Fibroblast of mammary gland (primary cell): ENCODE measurements around the gene NIPAL3.

ENCODE experiments used
- DNase-seq: peaks from one replicate; pipeline ENCODE4 v3.0.0-alpha.2; 2010; ENCODE audit warnings: low read depth
- H3K4me3 ChIP-seq: 2 replicates; pipeline ENCODE4 v1.5.1; 2011; ENCODE audit warnings: low read depth, mild to moderate bottlenecking, low read length, moderate library complexity; ENCODE audit not compliant: control insufficient read depth
- TF ChIP-seq, protein P1 (sequence below): conservative IDR thresholded peaks from 2 replicates; pipeline ENCODE4 v1.5.1; 2011; ENCODE audit warnings: low read depth, low read length, inconsistent platforms; ENCODE audit not compliant: control insufficient read depth, insufficient read depth

NIPAL3 gene

DNA sequence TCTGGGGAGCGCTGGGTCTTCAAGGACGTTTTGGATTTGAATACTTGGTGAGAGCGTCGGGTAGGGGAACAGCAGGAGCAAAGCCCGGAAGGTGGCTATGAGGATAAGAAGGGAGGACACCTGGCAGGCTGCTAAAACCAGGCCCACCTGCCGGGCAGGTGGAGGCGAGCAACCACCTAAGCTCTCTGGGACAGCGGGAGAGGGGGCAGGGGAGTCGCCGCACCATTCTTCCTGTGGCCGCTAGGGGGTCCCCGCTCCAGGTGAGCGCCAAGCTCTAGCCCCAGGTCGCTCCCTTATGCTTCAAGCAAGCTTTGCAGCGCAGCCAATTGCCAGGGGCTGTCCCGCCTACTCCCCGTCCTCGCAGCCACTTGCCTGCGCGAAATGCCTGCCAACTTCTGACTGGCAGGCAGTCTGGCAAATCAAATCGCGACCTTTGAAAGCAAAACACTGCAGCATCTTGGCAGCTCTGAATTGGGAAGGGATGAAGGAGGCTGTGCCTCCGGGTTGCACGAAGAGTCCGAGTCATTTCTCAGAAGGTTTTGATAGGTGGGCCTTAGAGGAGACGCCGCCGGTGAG is at the start of gene NIPAL3:
Gene NIPAL3, plus strand, starts transcription at position 469 of the 576 bp plus-strand sequence. CDS start 3,746 bp downstream, outside the sequence.
- TF ChIP-seq, protein P1, sequence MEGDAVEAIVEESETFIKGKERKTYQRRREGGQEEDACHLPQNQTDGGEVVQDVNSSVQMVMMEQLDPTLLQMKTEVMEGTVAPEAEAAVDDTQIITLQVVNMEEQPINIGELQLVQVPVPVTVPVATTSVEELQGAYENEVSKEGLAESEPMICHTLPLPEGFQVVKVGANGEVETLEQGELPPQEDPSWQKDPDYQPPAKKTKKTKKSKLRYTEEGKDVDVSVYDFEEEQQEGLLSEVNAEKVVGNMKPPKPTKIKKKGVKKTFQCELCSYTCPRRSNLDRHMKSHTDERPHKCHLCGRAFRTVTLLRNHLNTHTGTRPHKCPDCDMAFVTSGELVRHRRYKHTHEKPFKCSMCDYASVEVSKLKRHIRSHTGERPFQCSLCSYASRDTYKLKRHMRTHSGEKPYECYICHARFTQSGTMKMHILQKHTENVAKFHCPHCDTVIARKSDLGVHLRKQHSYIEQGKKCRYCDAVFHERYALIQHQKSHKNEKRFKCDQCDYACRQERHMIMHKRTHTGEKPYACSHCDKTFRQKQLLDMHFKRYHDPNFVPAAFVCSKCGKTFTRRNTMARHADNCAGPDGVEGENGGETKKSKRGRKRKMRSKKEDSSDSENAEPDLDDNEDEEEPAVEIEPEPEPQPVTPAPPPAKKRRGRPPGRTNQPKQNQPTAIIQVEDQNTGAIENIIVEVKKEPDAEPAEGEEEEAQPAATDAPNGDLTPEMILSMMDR, result peak; percentile 55
- peak within 1 kb of the TSS; percentile 71 for H3K4me3 ChIP-seq
- DNase-seq, result peak; percentile 99

DNA sequence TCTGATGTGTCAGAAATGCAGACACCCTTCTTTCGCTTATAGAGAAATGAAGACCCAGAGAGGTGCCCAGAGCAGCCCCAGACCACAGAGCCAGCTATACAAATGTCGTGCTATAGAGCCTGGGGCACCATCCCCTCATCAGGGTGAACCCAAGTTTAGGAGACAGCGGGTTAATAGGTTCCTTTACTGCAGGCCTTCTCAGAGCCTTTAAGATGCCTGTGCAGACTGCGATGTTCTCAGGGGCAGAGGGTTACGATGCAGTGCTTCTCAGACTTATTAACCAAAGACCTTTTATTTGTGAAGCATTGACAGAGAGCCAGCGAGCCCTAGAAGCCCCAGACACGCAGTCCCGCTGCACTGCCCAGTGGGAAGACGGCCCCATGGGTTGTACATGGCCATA is 48.9 kb upstream of the NIPAL3 start:
- H3K4me3 ChIP-seq, result no peak overlapping the region
- DNase-seq, result no peak
- TF ChIP-seq, protein P1, result no peak

DNA sequence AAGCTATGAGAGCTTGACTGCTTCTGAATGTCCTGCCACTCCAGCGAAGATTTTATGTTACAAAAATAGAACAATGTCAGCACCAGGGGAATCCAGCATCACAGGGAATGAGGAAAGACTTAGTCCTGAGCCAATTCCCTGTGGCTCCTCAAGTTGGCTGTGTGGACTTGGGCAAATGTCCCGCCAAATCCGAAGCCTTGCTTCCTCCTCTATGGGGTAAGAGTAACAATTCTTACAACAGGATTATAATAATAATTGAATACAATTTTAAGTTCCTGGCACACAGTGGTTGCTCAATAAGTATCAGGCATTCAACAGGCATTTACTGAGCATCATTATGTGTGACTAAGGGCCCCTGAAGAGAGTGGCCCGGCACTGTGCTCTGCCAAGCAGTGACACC is 46.4 kb upstream of the NIPAL3 start:
- TF ChIP-seq, protein P1, result no peak
- peak; percentile 65 for DNase-seq
- H3K4me3 ChIP-seq, result no peak overlapping the region

DNA sequence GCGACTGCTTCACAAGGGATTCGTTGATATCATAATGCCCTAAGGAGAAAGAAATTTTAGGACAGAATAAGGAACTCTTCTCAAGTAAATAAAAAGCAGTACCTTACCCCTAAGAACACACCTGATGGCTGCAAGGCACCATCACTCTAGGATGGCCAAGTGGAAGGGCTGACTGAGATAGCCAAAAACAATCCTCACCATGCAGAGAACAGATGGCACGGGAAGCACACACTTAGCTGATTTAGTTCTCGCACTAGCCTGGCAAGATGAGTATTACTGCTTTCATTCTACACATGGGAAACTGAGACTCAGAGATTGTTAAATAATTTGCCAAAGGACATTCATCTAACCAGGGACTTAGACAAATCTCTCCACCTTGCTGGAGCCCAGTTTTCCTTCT is 45.8 kb upstream of the NIPAL3 start:
- TF ChIP-seq, protein P1, result no peak

DNA sequence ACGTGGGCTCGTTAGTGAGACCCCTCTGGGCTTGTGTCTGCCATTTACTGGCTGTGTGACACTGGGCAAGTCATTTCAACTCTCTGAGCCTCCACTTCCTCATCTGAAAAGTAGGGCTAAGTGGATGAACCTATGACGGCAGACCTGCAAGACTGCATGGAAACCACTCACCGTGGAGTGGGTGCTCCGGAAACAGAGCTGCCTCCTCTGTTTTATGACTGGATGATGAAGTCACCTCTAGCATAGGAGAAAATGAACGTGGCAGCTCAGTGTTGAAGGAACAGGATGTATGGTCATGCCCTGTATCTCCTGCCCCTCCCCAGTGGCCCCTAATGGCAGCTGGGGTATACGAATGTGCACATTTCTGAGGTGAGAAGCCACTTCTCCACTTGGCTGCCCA is 42.6 kb upstream of the NIPAL3 start:
- TF ChIP-seq, protein P1, result no peak
- H3K4me3 ChIP-seq, result no peak overlapping the region
- no peak for DNase-seq

More for the DNA sequence above, 45.8 kb upstream of the NIPAL3 start:
- H3K4me3 ChIP-seq, result no peak overlapping the region
- no peak for DNase-seq

DNA sequence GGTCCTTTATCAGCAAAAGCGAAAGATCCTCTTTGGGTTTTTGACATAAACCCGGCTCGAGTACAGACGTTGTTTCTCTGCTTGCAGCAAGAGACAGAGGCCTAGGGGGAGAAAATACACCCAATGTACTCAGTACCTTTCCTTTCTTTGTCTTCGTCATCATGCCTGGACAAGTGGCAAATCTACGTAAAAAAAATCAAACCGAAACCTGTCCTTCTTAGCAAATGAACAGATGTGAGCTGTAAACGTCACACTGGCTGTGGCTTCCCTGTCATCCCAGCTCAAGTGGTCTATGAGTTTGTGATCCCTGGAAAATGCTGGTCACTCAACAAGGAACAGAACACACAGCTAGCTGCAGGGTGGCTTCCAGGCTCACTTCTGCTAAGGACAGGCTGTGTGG is 41.9 kb upstream of the NIPAL3 start:
- no peak for DNase-seq
- TF ChIP-seq, protein P1, result no peak
- H3K4me3 ChIP-seq, result no peak overlapping the region
